GM12878 (cell line): ENCODE measurements around the gene PDF. TPM values are rescaled to one million over a fixed set of nuclear protein-coding genes. Genes with fewer than 3 reads are reported as not detected.
A peak's percentile ranks its signal among the peaks of the same experiment; 100 is the strongest.

Experiments used
- ATAC-seq: fragments of 200-7000 bp; cut with Tn5 transposase; 3 replicates; pipeline ENCODE4 v1.9.1; 2020; ENCODE audit warnings: mild to moderate bottlenecking, moderate library complexity
- BruUV-seq: library from RNA; stranded (reverse); fragments of 400-500 nt; replicated peaks from 2 replicates; lab custom pipeline; 2021; lab: Mats Ljungman, UMichigan
- CTCF ChIA-PET: fragments of 300-600 bp; sonication (Branson Sonifier 250); formaldehyde crosslinking; extraction: SDS; loops from one replicate; lab custom pipeline; 2021; ENCODE audit warnings: inconsistent platforms; lab: Yijun Ruan, JAX
- POLR2A ChIA-PET: fragments of 350-600 bp; formaldehyde crosslinking; extraction: SDS; loops from one replicate; lab custom pipeline; 2021; ENCODE audit warnings: inconsistent platforms; lab: Charles Lee
- RAD21 ChIA-PET: fragments of 300-600 bp; sonication (Branson Sonifier 250); formaldehyde crosslinking; loops from one replicate; lab custom pipeline; 2023; ENCODE audit warnings: antibody characterized with exemption; ENCODE audit not compliant: unreplicated experiment; lab: Charles Lee
- SMC1A ChIA-PET: fragments of 300-600 bp; sonication (Branson Sonifier 250); formaldehyde crosslinking; loops from one replicate; lab custom pipeline; 2023; ENCODE audit not compliant: unreplicated experiment, uncharacterized antibody; lab: Charles Lee
- DNase-seq: peaks from one replicate; pipeline ENCODE4 v3.0.0-alpha.2; 2011; ENCODE audit warnings: low read depth, low spot score
- FAIRE-seq: peaks from 3 replicates; lab custom pipeline; 2011; peaks lifted over from hg19 to GRCh38; lab: Jason Lieb, UNC
- H2AFZ ChIP-seq: 2 replicates; pipeline ENCODE4 v1.6.0; 2011; ENCODE audit warnings: low read depth, low read length, control low read depth; ENCODE audit not compliant: control insufficient read depth
- H3K27ac ChIP-seq: 2 replicates; pipeline ENCODE4 v1.5.1; 2011; ENCODE audit warnings: control low read depth; ENCODE audit not compliant: control insufficient read depth, insufficient read depth
- H3K27me3 ChIP-seq, 2 experiments: replicated peaks in 1 of 2; 2 replicates each; pipeline versions ENCODE4 v1.6.0 to v1.6.1; 2011; ENCODE audit warnings: low read length in 1 of 2; ENCODE audit not compliant: control insufficient read depth in 2 of 2, insufficient read depth in 2 of 2
- H3K36me3 ChIP-seq, 2 experiments: 2 replicates each; pipeline ENCODE4 v1.5.1; 2011; ENCODE audit warnings: low read length in 1 of 2; ENCODE audit not compliant: control insufficient read depth in 2 of 2, insufficient read depth in 2 of 2
- H3K4me1 ChIP-seq: 2 replicates; pipeline ENCODE4 v1.6.1; 2011; ENCODE audit warnings: mild to moderate bottlenecking, low read length, moderate library complexity, mixed read lengths; ENCODE audit not compliant: control insufficient read depth, insufficient read depth
- H3K4me2 ChIP-seq: 2 replicates; pipeline ENCODE4 v1.6.0; 2011; ENCODE audit warnings: control low read depth; ENCODE audit not compliant: control insufficient read depth, insufficient read depth
- H3K4me3 ChIP-seq: fragments of 200-600 bp; sonication (generic); 2 replicates; pipeline ENCODE4 v1.5.1; 2016
- H3K79me2 ChIP-seq: 2 replicates; pipeline ENCODE4 v1.6.0; 2011; ENCODE audit warnings: low read length; ENCODE audit not compliant: control insufficient read depth, insufficient read depth
- H3K9ac ChIP-seq: 2 replicates; pipeline ENCODE4 v1.8.0; 2011; ENCODE audit warnings: low read length, control low read depth, mixed read lengths; ENCODE audit not compliant: control insufficient read depth, insufficient read depth
- H3K9me3 ChIP-seq: replicated peaks from 3 replicates; pipeline ENCODE4 v1.5.1; 2011; ENCODE audit warnings: mild to moderate bottlenecking, low read length; ENCODE audit not compliant: control insufficient read depth, insufficient read depth
- H4K20me1 ChIP-seq: 2 replicates; pipeline ENCODE4 v1.6.0; 2011; ENCODE audit not compliant: control insufficient read depth, insufficient read depth
- BCL3 ChIP-seq: IDR thresholded peaks from 2 replicates; pipeline ENCODE4 v1.6.1; 2011; ENCODE audit warnings: borderline replicate concordance, low read depth, mild to moderate bottlenecking, moderate library complexity, low read length; ENCODE audit not compliant: insufficient read depth, poor library complexity, severe bottlenecking
- BHLHE40 ChIP-seq, 2 experiments: fragments of 450-650 bp in 1 of 2; IDR thresholded peaks; 2 replicates each; pipeline ENCODE4 v1.6.1; 2011 to 2017; ENCODE audit warnings: low read depth in 2 of 2, borderline replicate concordance in 1 of 2, improper control_type of control experiment in 1 of 2, low read length in 1 of 2, mild to moderate bottlenecking in 1 of 2
- DPF2 ChIP-seq: fragments of 450-650 bp; IDR thresholded peaks from 2 replicates; pipeline ENCODE4 v1.6.1; 2017; ENCODE audit warnings: mild to moderate bottlenecking
- EGR1 ChIP-seq, 2 experiments: IDR thresholded peaks; 1 replicate in 1 of 2; 2 replicates in 1 of 2; pipeline ENCODE4 v1.6.1; 2011 to 2012; ENCODE audit warnings: low read depth in 2 of 2, low read length in 2 of 2, borderline replicate concordance in 1 of 2, mild to moderate bottlenecking in 1 of 2, moderate library complexity in 1 of 2
- FOS ChIP-seq: IDR thresholded peaks from 3 replicates; pipeline ENCODE4 v1.6.1; 2011; ENCODE audit warnings: borderline replicate concordance; ENCODE audit not compliant: insufficient read length; ENCODE audit errors: extremely low read depth
- IRF4 ChIP-seq: IDR thresholded peaks from 2 replicates; pipeline ENCODE4 v1.6.1; 2011; ENCODE audit warnings: low read depth, low read length
- NFYA ChIP-seq: IDR thresholded peaks from 2 replicates; pipeline ENCODE4 v1.6.1; 2011; ENCODE audit warnings: low read depth, mild to moderate bottlenecking, low read length, improper control_type of control experiment, borderline replicate concordance
- NR2C1 ChIP-seq: fragments of 450-650 bp; IDR thresholded peaks from 2 replicates; pipeline ENCODE4 v1.6.1; 2017; ENCODE audit warnings: antibody characterized with exemption, mild to moderate bottlenecking, moderate library complexity
- RUNX3 ChIP-seq: IDR thresholded peaks from 2 replicates; pipeline ENCODE4 v1.6.1; 2012; ENCODE audit warnings: low read length, inconsistent platforms
- SUZ12 ChIP-seq: fragments of 200-600 bp; sonication (generic); IDR thresholded peaks from one replicate; pipeline ENCODE4 v1.6.1; 2018; ENCODE audit warnings: antibody characterized with exemption, mild to moderate bottlenecking; ENCODE audit not compliant: unreplicated experiment
- ZBED1 ChIP-seq: IDR thresholded peaks from 2 replicates; pipeline ENCODE4 v1.6.1; 2016; ENCODE audit warnings: borderline replicate concordance
- ZNF274 ChIP-seq: IDR thresholded peaks from one replicate; pipeline ENCODE4 v1.8.0; 2011; ENCODE audit not compliant: insufficient read length, insufficient read depth
- WGBS: methylation state at CpG from one replicate; pipeline ENCODE4 v1.1.6; 2016; ENCODE audit warnings: low lambda C conversion rate; ENCODE audit not compliant: insufficient replicate concordance, insufficient coverage; ENCODE audit errors: missing lambda C conversion rate; 5-methylcytosine and 5-hydroxymethylcytosine counted together
- in situ Hi-C: fragments of 300-500 bp; cut with MboI; formaldehyde crosslinking; loops from 9 replicates; pipeline ENCODE4 v1.14.3; 2018; ENCODE audit warnings: mixed read lengths
- intact Hi-C: fragments of 100-400 bp; cut with micrococcal nuclease; formaldehyde crosslinking; loops from one replicate; pipeline ENCODE4 v1.14.2; 2022; ENCODE audit not compliant: unreplicated experiment
- polyA plus RNA-seq, 11 experiments: library from polyadenylated mRNA; depleted of rRNA in 4 of 11; unstranded in 6 of 11; stranded (reverse) in 5 of 11; fragments of >200 nt; fragmentation: Nextera tagmentation in 4 of 11; fragmentation: Illumina TruSeq in 1 of 11; extraction: Ambion mirVana in 4 of 11; extraction: Trizol in 1 of 11; gene quantifications; 1 replicate in 1 of 11; 2 replicates in 10 of 11; pipeline versions ENCODE4 v1.2.1 to v1.2.3, GENCODE V29; 2011 to 2016; ENCODE audit warnings: inconsistent platforms in 2 of 11, missing spikeins in 2 of 11, low read depth in 1 of 11
- total RNA-seq, 4 experiments: library from RNA; depleted of rRNA in 3 of 4; stranded (reverse); fragments of >200 nt in 3 of 4; fragmentation: Illumina TruSeq in 1 of 4; extraction: Trizol in 1 of 4; gene quantifications; 2 replicates each; pipeline versions ENCODE4 v1.2.1 to v1.2.3, GENCODE V29; 2013 to 2021

The PDF gene
- total and polyA plus RNA-seq, 10 of the 15 experiments (the other 5 are each of a cell fraction or from before 2014, with no cell fraction given): 0.13 to 44.1 (median 16.7) TPM

- Histone ChIP-seq H3K27me3 (no peaks in the 10 kb centered on the region), H3K27ac (no peak overlapping the region), H3K4me1 (peaks cover 14% of the 10 kb centered on the region), H4K20me1 (peaks cover under 1% of the 10 kb centered on the region; the same call in 1 of the 2 replicates), H2AFZ (no peak overlapping the region), H3K79me2 (peaks cover 6% of the 10 kb centered on the region), H3K9ac (no peak overlapping the region), H3K9me3 (no peaks in the 10 kb centered on the region), H3K36me3 (peaks cover 0 to 14% of the 10 kb centered on the region in 2 experiments; a peak in 2 of 4 replicates), H3K4me2 (no peak overlapping the region), H3K4me3 (no peak overlapping the region)
- no peak for TF ChIP-seq ZNF274
- TF ChIP-seq BCL3: peak; percentile 12
- ChIA-PET SMC1A (interaction anchor here (0.5 to 0.9 kb wide), 2 partner anchors 38 to 205 kb away, joined by 3 to 4 read pairs; no protein-coding TSS in a partner anchor), CTCF (interaction anchor here (0.5 to 0.6 kb wide), 3 partner anchors 20 to 241 kb away, joined by 3 read pairs; partner anchors contain the start of gene HAS3), RAD21 (no interaction called here), POLR2A (interaction anchor here (1.1 to 1.2 kb wide), 2 partner anchors 9 to 38 kb away, joined by 3 read pairs; no protein-coding TSS in a partner anchor)
- DNase-seq (no peak), ATAC-seq (no peak), FAIRE-seq (no peak)
- no TSS peak for BruUV-seq
- in situ Hi-C loops: no loop called here
- 81% methylated on average over 6 of the region's 6 CpGs for WGBS
- intact Hi-C loops: no loop called here
These were observed 16.3 kb upstream of the PDF start for GRCh38 chr16:69346683-69347082.

- Histone ChIP-seq H3K27me3 (no peaks in the 10 kb centered on the region), H3K4me2 (no peak overlapping the region), H3K4me1 (peaks cover 14% of the 10 kb centered on the region), H3K79me2 (peaks cover 13% of the 10 kb centered on the region), H3K27ac (no peak overlapping the region), H3K9ac (no peak overlapping the region), H3K9me3 (no peaks in the 10 kb centered on the region), H4K20me1 (peaks cover 4% of the 10 kb centered on the region), H2AFZ (no peak overlapping the region), H3K36me3 (peaks cover 0 to 20% of the 10 kb centered on the region in 2 experiments; a peak in 3 of 4 replicates), H3K4me3 (no peak overlapping the region)
- no TSS peak for BruUV-seq
- CTCF ChIA-PET: no interaction called here
- FAIRE-seq (peak; percentile 71), ATAC-seq (peak; percentile 80), DNase-seq (peak; percentile 5)
- SMC1A ChIA-PET: no interaction called here
- WGBS: 23% methylated on average over 4 of the region's 4 CpGs
- RAD21 ChIA-PET: no interaction called here
- in situ Hi-C loops: no loop called here
- POLR2A ChIA-PET: interaction anchor here (1.1 to 1.2 kb wide), 2 partner anchors 10 to 39 kb away, joined by 3 read pairs; no protein-coding TSS in a partner anchor
- intact Hi-C loops: no loop called here
- no peak for TF ChIP-seq NFYA
- TF ChIP-seq NR2C1: no peak
- TF ChIP-seq BHLHE40 (IDR thresholded peaks at IDR 0.05; ENCODE audit: borderline replicate concordance in 1 of 2, low read depth in 2 of 2, low read length in 1 of 2): peak; percentile 86 to 89
- TF ChIP-seq ZBED1: no peak
- TF ChIP-seq DPF2: 0 out of 2 replicates have a peak, but pooled peaks have one; percentile 18
- no peak for TF ChIP-seq SUZ12
- TF ChIP-seq IRF4: no peak
- no peak for TF ChIP-seq FOS
- no peak for TF ChIP-seq EGR1 (IDR thresholded peaks at IDR 0.05; ENCODE audit: borderline replicate concordance in 1 of 2, low read depth in 2 of 2, low read length in 2 of 2)
- no peak for TF ChIP-seq BCL3
- peak; percentile 65 for TF ChIP-seq RUNX3
These were observed 15.5 kb upstream of the PDF start for GRCh38 chr16:69345923-69346322.
